DMS 273 (cell line): ENCODE measurements around the gene AKAP12.

Source experiments
- DNase-seq: peaks from one replicate; lab custom pipeline; 2025; ENCODE audit not compliant: unreplicated experiment; lab: John Stamatoyannopoulos, UW

AKAP12 gene

GRCh38 chr6:151400473-151400872 lies 160.7 kb downstream of the AKAP12 start:
- no peak for DNase-seq

- no peak for DNase-seq
Measured at GRCh38 chr6:151402228-151402627, 162.5 kb downstream of the AKAP12 start.

- DNase-seq: no peak
Measured at GRCh38 chr6:151403919-151404308, 164.1 kb downstream of the AKAP12 start.
